PC-3 (cell line): ENCODE results near the gene FKBP10. TPM values are rescaled to one million over a fixed set of nuclear protein-coding genes. Genes with fewer than 3 reads are reported as not detected.

ENCODE experiments used
- ATAC-seq: fragments of 200-7000 bp; cut with Tn5 transposase; 2 replicates; pipeline ENCODE4 v1.9.1; 2020; ENCODE audit warnings: mild to moderate bottlenecking, moderate library complexity
- BruUV-seq: library from RNA; stranded (reverse); fragments of 400-500 nt; replicated peaks from 2 replicates; lab custom pipeline; 2021; lab: Mats Ljungman, UMichigan
- CTCF ChIA-PET: fragments of 300-600 bp; sonication (Branson Sonifier 250); formaldehyde crosslinking; loops from one replicate; lab custom pipeline; 2022; ENCODE audit warnings: antibody characterized with exemption; lab: Charles Lee
- POLR2A ChIA-PET: fragments of 300-600 bp; sonication (Branson Sonifier 250); formaldehyde crosslinking; loops from one replicate; lab custom pipeline; 2022; ENCODE audit warnings: antibody characterized with exemption; ENCODE audit not compliant: unreplicated experiment; lab: Charles Lee
- DNase-seq: peaks from one replicate; pipeline ENCODE4 v3.0.0-alpha.2; 2015
- H2AFZ ChIP-seq: fragments of 300-600 bp; sonication (generic); 2 replicates; pipeline ENCODE4 v1.6.0; 2016; ENCODE audit warnings: antibody characterized with exemption, low read length
- H3F3A ChIP-seq: fragments of 300-600 bp; sonication (generic); one replicate; pipeline ENCODE4 v1.6.0; 2017; ENCODE audit warnings: antibody characterized with exemption, low read length, control low read depth, mild to moderate bottlenecking; ENCODE audit not compliant: unreplicated experiment
- H3K27ac ChIP-seq: fragments of 300-600 bp; sonication (generic); 2 replicates; pipeline ENCODE4 v1.5.1; 2016; ENCODE audit warnings: mild to moderate bottlenecking, low read length
- H3K27me3 ChIP-seq: fragments of 300-600 bp; sonication (generic); 2 replicates; pipeline ENCODE4 v1.6.1; 2016; ENCODE audit warnings: low read length, mixed read lengths
- H3K36me3 ChIP-seq: fragments of 300-600 bp; sonication (generic); 2 replicates; pipeline ENCODE4 v1.6.1; 2016; ENCODE audit warnings: low read depth, mixed run types, low read length, mixed read lengths
- H3K4me1 ChIP-seq: fragments of 300-600 bp; sonication (generic); 2 replicates; pipeline ENCODE4 v1.5.1; 2016; ENCODE audit warnings: low read length; ENCODE audit not compliant: insufficient read depth
- H3K4me2 ChIP-seq: fragments of 300-600 bp; sonication (generic); 2 replicates; pipeline ENCODE4 v1.6.0; 2016; ENCODE audit warnings: low read length
- H3K4me3 ChIP-seq: fragments of 300-600 bp; sonication (generic); 2 replicates; pipeline ENCODE4 v1.5.1; 2016; ENCODE audit warnings: mild to moderate bottlenecking, low read length, mixed read lengths
- H3K79me2 ChIP-seq: fragments of 300-600 bp; sonication (generic); 2 replicates; pipeline ENCODE4 v1.6.1; 2017; ENCODE audit warnings: low read length, mixed read lengths
- H3K9ac ChIP-seq: fragments of 300-600 bp; sonication (generic); 2 replicates; pipeline ENCODE4 v1.6.0; 2016; ENCODE audit warnings: mild to moderate bottlenecking, low read length
- H3K9me2 ChIP-seq: fragments of 300-600 bp; sonication (generic); replicated peaks from 2 replicates; pipeline ENCODE4 v1.6.1; 2016; ENCODE audit warnings: mixed run types, low read length, mixed read lengths
- H3K9me3 ChIP-seq: fragments of 300-600 bp; sonication (generic); 2 replicates; pipeline ENCODE4 v1.6.1; 2016; ENCODE audit warnings: low read length, mixed read lengths
- H4K20me1 ChIP-seq: fragments of 300-600 bp; sonication (generic); 2 replicates; pipeline ENCODE4 v1.6.1; 2016; ENCODE audit warnings: low read length, mixed read lengths
- EZH2 ChIP-seq: fragments of 300-600 bp; sonication (generic); IDR thresholded peaks from one replicate; pipeline ENCODE4 v1.6.1; 2017; ENCODE audit warnings: antibody characterized with exemption, mild to moderate bottlenecking, low read length; ENCODE audit not compliant: unreplicated experiment
- EZH2phosphoT487 ChIP-seq: fragments of 300-600 bp; sonication (generic); IDR thresholded peaks from 2 replicates; pipeline ENCODE4 v1.6.1; 2018; ENCODE audit warnings: mild to moderate bottlenecking, antibody characterized with exemption, low read length, borderline replicate concordance
- intact Hi-C: fragments of 100-400 bp; cut with micrococcal nuclease; formaldehyde crosslinking; loops from 2 replicates; pipeline ENCODE4 v1.9.0; 2023
- total RNA-seq: library from RNA; depleted of rRNA; stranded (reverse); fragments of >200 nt; gene quantifications from 2 replicates; pipeline ENCODE4 v1.2.3, GENCODE V29; 2014
- TF ChIP-seq, protein P1 (sequence below): fragments of 300-600 bp; sonication (generic); conservative IDR thresholded peaks from 2 replicates; pipeline ENCODE4 v1.5.1; 2017; ENCODE audit warnings: antibody characterized with exemption, low read depth, mild to moderate bottlenecking, low read length

Gene FKBP10
- total RNA-seq, 1 experiment from 2014 or later = 63.4 TPM

DNA sequence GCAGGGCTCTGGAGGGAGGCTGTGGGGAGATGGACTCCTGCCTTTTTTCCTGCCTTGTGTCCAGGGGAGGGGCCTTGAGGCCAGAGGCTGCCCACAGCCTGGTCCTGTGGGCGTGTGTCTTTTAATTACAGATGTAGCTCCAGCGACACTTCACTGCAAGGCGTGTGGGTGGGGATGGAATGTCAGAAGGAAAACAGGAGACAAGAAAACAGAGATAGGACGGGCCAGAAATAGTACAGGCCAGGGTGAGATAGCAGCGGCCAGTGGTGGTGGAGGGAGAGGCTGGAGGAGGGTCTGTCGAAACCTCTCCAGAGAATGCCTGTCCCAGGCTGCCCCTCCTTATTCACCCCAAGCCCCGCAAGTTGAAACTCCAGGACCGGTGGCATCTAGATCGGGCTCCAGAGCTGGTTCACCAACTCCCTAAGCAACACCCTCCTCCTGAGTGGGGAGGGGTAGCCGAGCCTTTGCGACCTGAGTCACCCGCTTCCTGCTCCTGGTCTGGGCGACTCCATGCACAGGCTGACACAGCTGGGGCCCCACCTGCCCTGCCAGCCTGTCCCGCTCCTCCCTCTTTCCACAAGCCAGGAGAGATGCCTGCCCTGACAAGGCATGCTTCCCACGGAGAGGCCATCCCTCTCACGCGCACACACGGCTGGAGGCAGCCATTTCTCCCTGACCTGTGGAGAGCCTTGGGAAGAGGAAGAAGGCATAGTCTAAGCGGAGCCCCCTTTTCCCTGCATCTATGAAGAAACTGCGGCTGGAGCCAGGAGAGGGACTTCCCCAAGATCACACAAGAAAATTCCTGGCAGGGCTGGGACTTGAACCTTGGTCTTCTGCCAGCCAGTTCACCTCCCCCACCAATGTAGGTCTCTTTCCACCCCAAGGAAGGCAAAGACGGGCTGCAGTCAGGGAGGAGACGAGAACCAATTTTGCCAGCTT is 19.7 kb upstream of the FKBP10 start:
- Histone ChIP-seq H3F3A (no peaks in the 10 kb centered on the region), H3K9ac (peak overlapping the region; percentile 60), H3K79me2 (no peaks in the 10 kb centered on the region), H3K27ac (peak overlapping the region; percentile 95), H3K4me2 (peak overlapping the region; percentile 77), H2AFZ (peak overlapping the region; percentile 39), H3K36me3 (no peaks in the 10 kb centered on the region), H3K9me3 (no peaks in the 10 kb centered on the region), H4K20me1 (no peaks in the 10 kb centered on the region), H3K4me3 (peak overlapping the region; percentile 38; the same call in 1 of the 2 replicates), H3K27me3 (no peaks in the 10 kb centered on the region), H3K9me2 (no peaks in the 10 kb centered on the region), H3K4me1 (peaks cover 32% of the 10 kb centered on the region)
- ChIA-PET CTCF (interaction anchor here (1.0 kb wide), 1 partner anchor 16 kb away, joined by 4 read pairs; no protein-coding TSS in a partner anchor), POLR2A (no interaction called here)
- DNase-seq (peak; percentile 86), ATAC-seq (peak; percentile 96)
- TSS peak; percentile 91 for BruUV-seq
- TF ChIP-seq, protein P1, sequence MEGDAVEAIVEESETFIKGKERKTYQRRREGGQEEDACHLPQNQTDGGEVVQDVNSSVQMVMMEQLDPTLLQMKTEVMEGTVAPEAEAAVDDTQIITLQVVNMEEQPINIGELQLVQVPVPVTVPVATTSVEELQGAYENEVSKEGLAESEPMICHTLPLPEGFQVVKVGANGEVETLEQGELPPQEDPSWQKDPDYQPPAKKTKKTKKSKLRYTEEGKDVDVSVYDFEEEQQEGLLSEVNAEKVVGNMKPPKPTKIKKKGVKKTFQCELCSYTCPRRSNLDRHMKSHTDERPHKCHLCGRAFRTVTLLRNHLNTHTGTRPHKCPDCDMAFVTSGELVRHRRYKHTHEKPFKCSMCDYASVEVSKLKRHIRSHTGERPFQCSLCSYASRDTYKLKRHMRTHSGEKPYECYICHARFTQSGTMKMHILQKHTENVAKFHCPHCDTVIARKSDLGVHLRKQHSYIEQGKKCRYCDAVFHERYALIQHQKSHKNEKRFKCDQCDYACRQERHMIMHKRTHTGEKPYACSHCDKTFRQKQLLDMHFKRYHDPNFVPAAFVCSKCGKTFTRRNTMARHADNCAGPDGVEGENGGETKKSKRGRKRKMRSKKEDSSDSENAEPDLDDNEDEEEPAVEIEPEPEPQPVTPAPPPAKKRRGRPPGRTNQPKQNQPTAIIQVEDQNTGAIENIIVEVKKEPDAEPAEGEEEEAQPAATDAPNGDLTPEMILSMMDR = no peak
- TF ChIP-seq EZH2phosphoT487 (no peak), EZH2 (no peak)
- intact Hi-C loops = no loop called here

DNA sequence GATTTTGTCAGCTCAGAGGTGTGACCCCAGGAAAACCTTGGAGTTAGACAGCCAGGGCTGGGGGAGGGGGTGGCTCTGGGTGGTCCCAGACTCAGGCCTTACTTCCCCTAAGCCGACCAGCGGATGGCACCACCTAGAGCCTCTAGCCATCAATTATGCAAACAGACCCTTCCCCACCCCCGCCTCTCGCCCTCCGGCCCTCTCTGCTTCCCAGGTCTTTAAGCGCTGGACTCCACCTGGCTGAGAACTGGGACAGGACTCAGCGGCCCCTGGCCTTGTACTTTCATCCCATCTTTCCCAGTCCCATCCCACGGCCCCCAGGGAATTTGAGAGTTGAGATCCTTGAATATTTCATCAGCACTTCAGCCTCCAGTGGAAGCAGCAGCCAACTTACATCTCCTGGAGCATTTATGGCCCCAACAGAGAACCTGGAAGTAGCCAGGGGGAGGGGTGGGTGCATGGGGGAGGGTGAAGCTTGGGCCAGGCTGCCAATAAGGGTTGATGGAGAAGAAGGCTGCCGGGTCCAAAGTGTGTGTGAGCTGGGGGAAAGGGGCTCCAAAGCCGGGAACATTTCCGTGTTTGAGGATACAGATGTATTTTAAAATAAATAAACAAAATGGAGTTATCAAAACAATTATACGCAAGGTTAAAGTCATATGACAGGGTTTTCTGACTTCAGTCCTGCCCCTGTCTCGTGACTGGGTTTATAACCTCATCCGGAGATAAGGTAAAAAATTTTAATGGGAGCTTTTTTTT is 18.8 kb upstream of the FKBP10 start:
- ATAC-seq (no peak), DNase-seq (no peak)
- Histone ChIP-seq H3K9ac (peak overlapping the region; percentile 59), H3K27ac (peak overlapping the region; percentile 95), H3K36me3 (no peaks in the 10 kb centered on the region), H3K4me1 (peaks cover 32% of the 10 kb centered on the region), H3K9me2 (no peaks in the 10 kb centered on the region), H3K4me2 (peak overlapping the region; percentile 77), H3K9me3 (no peaks in the 10 kb centered on the region), H4K20me1 (no peaks in the 10 kb centered on the region), H2AFZ (no peak overlapping the region), H3K4me3 (peak overlapping the region; percentile 11; the same call in 1 of the 2 replicates), H3F3A (no peaks in the 10 kb centered on the region), H3K27me3 (no peaks in the 10 kb centered on the region), H3K79me2 (no peaks in the 10 kb centered on the region)
- intact Hi-C loops = no loop called here
- POLR2A ChIA-PET = no interaction called here
- CTCF ChIA-PET = no interaction called here
- TF ChIP-seq EZH2 = no peak
- TF ChIP-seq, protein P1 = no peak
- no TSS peak for BruUV-seq
